Measurements from ENCODE around the gene BMPR1A.
A peak's percentile ranks its signal among the peaks of the same experiment; 100 is the strongest.
"Not testable (repeated sequence)": the region's sequence is repeated elsewhere in the genome, so short reads cannot be mapped to it uniquely, and the experiment has no call there.

BMPR1A gene

GRCh38 chr10:86730227-86730626, 26.2 kb upstream of the BMPR1A start:
- no peak for DNase-seq

- DNase-seq = no peak
Observed at GRCh38 chr10:86732771-86733170, 23.6 kb upstream of the BMPR1A start.

- no peak for DNase-seq
Observed at GRCh38 chr10:86733260-86733671, 23.2 kb upstream of the BMPR1A start.

- no peak for DNase-seq
Observed at GRCh38 chr10:86734207-86734988, 22.0 kb upstream of the BMPR1A start.

- DNase-seq = not testable (repeated sequence)
Observed at GRCh38 chr10:86735278-86735677, 21.1 kb upstream of the BMPR1A start.

GRCh38 chr10:86742230-86742629, 14.2 kb upstream of the BMPR1A start:
- DNase-seq = no peak

- DNase-seq = no peak
Observed at GRCh38 chr10:86744067-86744725, 12.2 kb upstream of the BMPR1A start.

GRCh38 chr10:86747796-86748581, 8.4 kb upstream of the BMPR1A start:
- DNase-seq = peak; percentile 50

GRCh38 chr10:86749854-86750253, 6.6 kb upstream of the BMPR1A start:
- no peak for DNase-seq

GRCh38 chr10:86751477-86751876, 4.9 kb upstream of the BMPR1A start:
- no peak for DNase-seq

- DNase-seq = no peak
Observed at GRCh38 chr10:86752311-86752710, 4.1 kb upstream of the BMPR1A start.

- DNase-seq = no peak
Observed at GRCh38 chr10:86753051-86753450, 3.4 kb upstream of the BMPR1A start.

GRCh38 chr10:86753638-86754434, 2.6 kb upstream of the BMPR1A start:
- DNase-seq = no peak

GRCh38 chr10:86755454-86755739, 1.0 kb upstream of the BMPR1A start:
- no peak for DNase-seq

- peak; percentile 97 for DNase-seq
Observed at GRCh38 chr10:86755740-86756510, 494 bp upstream of the BMPR1A start.

GRCh38 chr10:86757113-86757972, 924 bp downstream of the BMPR1A start:
- peak; percentile 54 for DNase-seq

- DNase-seq = peak; percentile 5
Observed at GRCh38 chr10:86758189-86759072, 2.0 kb downstream of the BMPR1A start.

- no peak for DNase-seq
Observed at GRCh38 chr10:86759073-86759672, 2.8 kb downstream of the BMPR1A start.

GRCh38 chr10:86763404-86763803, 7.0 kb downstream of the BMPR1A start:
- DNase-seq = no peak

GRCh38 chr10:86765548-86765947, 9.1 kb downstream of the BMPR1A start:
- DNase-seq = no peak
